Measurements from ENCODE around the gene GDPD5.

The GDPD5 gene

DNA sequence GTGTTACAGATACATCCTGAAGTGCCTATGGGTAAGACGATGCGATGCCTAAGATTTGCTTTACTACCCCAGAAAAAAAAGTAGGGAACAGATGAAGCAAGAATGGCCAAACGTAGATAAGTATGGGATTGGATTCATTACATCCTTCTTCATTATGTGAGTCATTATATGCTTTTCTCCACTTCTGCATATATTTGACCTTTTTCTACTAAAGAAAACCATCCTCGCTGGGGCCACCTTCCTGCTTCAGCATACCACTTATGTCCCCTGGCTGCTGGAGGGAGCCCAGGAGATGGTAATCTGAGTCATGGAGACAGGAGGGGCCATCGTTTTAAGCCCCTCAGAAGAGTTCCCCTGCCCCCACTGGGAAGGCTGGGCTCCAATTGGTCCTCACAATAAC, 78.3 kb downstream of the GDPD5 start:
- DNase-seq (ENCODE audit: low read depth), result no peak

DNA sequence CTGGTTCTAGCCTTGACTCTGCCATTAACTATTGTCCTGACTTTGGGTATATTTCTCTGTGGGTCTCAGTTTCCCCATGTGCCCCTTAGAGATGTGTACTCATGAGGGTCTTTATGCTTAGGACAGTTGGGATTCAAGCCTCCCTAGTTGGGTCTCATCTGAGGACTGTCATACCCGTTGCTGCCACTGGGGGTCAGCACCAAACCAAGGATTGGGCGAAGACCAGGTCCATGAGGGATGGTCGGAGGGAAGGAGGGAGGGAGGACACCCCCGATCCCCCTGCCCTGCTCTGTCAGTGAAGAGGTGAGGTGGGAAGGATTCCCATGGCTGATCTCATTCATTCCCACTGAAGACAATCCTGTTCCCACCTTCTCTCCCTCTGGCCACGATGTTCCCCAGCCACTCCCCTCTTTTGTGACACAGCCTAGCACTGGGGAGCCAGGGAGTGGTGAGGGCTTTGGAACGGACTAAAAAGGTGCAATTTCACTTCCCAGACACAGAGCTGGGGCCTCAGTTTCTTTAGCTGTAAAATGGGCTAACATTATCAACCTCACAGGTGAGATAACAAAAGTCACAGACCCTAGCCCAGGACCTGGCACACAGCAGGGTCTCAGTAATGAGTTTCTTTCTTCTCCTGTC, 80.3 kb downstream of the GDPD5 start:
- DNase-seq (ENCODE audit: low read depth), result peak; percentile 36

DNA sequence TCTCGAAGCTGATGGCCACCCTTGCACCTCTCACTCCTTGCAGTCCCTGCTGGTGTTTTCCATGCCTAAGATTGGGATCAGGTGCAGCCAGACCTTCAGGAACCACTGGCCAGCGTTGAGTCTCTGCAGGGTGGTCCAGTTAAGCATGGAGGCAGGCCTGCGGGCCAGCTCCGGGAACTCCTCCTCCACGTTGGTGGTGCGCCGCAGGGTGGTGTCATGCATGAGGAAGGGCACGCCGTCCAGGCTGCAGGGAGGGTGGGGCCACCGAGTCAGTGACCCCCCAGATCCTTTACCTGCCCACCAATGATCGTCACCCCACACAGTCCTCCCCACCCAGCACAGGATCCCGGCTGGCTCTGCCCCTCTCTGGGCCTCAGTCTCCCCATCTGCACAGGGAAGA, 82.7 kb downstream of the GDPD5 start:
- DNase-seq (ENCODE audit: low read depth), result no peak

DNA sequence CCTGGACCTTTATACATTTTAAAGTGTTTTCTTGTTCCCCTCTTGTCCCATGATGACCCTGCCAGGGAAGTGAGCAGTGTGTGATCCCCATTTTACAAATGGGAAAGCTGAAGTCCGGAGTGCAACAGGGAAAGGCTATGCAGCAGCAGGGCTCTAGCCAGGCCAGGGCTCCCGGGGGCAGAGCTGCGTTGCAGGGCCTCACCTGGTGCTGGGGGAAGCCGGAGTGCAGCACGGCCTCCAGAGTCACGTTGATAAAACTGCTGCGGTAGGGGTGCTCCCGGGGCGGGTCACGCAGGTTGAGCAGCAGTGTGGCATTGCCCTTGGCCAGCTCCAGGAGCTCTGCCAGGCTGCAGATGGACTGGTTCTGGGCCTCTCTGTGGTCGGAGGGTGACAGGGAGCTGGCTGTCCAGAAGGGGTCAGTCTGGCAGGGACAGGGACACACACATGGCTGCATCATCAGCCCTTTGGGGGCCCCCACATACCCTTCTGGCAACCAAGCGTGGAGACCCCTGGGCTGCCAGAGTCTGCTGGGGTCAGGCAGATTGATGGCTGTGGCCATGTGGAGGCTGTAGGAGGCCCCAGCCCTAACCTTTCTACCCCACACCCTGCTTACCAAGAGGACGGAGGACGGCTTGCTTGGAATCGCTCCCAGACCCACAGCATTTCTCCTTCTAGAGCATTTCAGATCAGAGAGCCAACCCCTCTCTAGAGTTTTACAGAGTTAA, 83.4 kb downstream of the GDPD5 start:
- no peak for DNase-seq (ENCODE audit: low read depth)

DNA sequence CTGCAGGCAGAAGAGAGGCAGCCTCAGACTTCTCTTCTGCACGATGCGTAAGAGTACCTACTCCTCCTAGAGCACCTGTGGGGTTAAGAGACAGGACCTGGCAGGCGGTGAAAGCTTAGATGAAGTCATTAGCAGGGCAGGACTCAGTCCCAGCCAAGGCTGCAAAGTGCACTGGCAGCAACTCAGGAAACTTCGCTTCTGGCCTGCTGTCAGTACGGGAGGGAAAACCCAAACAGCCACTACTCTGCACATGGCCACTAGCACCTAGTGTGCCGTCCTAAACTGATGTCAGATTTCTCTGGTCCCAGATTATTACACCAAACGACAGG, 84.0 kb downstream of the GDPD5 start:
- no peak for DNase-seq (ENCODE audit: low read depth)

DNA sequence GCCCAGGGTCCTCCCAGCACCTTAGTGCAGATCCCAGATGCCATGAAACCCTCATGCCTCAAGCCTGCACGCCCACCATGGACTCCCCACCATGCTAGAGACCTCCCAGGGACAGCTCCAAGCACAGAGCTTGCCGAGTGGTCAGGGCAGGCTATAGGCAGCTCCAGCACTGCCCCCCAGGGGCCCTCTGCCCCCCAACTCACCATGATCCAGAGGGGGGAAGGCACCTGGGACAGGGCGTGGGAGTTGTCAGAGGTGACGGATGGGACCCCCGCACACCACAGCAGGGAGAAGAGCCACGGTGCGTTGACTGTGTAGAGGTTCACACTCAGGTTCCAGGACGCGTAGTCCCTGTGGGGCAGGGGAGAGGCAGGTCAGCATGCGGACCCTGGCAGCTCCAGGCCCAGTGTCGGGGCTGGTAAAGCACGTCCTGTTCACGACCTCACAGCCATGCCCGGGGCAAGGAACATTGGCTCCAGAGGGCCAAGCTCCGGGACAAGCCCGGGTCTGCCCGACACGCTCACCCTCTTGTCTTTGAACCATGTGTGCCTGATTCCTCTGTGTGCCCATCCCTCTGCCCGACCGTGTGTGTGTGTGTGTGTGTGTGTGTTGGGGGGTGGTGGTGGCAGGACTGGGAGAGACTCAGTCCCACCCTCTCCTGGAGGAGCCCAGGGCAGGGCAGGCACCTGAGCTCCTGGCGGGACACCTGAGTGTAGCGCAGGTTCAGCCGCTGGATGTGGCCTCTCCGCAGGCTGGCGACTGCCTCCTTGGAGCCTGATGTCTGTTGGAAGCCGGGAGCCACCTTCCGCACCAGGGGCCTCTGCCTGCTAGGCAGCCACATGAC, 84.6 kb downstream of the GDPD5 start:
- no peak for DNase-seq (ENCODE audit: low read depth)

DNA sequence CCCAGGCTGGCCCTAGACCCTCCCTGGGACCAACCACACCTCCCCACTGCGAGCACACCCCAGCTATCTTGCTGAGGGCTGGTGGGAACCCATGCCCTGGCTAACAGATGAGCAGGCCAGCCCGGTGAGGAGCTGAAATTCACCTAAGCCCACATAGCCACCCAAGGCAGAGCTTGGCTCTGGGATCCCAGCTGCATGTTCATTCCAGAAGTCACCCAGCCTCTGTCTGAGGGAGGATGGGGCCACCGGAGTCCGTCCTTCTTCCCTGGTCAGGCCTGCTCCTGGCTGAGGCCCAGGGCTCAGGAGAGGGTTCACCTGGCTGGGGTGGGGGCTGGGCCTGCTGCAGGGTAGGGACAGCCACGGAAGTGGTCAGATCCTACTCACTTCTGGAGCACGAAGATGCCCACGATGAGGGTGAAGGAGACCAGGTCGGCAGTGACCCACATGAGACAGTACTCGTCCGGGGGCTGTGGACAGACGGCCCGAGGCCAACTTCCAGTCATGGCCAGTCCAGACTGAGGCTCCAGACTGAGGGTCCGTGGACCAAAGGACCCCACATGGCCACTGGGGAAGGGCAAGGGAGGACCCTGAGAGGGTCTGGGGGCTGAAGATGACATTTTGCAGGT, 86.1 kb downstream of the GDPD5 start:
- DNase-seq (ENCODE audit: low read depth), result no peak

DNA sequence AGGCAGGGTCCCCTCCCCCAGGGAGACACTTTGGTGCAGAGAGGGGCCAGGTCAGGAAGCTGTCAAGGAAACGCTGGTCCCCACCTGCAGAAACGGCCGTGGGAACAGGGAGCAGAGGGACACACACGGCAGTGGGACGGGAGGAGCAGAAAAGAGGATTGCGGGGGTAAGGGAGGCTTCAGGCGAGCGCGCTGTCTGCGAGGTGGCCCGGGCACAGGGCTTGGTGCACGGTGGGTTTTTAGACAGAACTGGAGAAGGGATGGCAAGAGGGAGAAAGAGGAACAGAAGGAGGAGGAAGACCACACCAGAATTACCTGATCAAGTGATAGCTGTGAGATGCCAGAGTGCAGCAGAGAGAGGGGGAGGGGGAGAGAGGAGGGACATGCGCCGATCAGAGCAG, 86.7 kb downstream of the GDPD5 start:
- DNase-seq (ENCODE audit: low read depth), result no peak

DNA sequence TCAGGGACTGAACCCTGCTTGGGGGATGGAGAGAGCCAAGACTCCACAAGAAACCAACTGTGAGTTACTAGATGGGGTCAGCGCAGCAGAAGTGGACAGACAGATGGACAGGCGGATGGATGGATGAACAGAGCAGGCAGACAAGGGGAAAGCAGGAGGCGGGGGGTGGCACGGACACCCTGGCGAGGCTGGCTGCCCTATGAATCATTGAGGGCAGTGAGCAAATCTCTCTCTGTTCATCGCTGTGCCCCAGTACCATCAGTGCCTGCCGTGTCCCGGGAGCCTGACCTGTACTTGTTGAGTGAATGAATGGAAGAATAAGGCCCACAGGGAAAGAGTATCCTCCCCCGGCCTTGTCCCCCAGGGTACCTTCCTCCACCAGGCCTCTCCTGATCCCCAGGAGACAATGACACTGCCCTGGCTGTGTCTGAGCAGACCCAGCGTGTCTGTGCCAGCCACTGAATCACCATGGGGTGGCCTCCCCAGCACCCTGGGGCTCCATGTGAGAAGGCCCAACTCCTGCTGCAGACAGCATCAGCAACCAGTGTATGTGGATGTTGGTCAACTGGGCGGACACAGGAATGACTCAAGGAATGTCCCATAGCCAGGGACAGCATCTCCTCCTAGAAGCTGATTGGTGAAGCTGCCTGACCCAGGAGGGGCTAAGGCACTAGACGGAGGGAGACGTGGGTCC, 87.6 kb downstream of the GDPD5 start:
- no peak for DNase-seq (ENCODE audit: low read depth)

DNA sequence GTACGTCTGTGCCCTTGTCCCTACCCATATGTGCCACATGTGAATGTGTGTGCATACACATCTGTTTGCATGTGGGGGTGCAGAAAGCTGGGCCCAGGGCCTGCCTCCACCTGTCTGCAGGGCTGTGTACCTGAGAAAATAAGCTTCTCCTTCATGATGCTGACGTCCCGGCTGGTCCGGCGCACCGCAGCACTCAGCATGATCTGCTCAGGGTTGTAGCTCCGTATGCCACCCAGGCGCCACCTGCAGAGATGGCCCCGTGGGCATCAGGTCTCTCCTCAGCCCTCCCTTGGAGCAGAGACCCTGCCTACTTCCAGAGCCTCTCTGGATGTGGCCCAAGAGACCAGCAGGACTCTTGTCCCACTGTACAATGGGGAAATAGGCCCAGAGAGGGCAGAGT, 88.9 kb downstream of the GDPD5 start:
- no peak for DNase-seq (ENCODE audit: low read depth)

DNA sequence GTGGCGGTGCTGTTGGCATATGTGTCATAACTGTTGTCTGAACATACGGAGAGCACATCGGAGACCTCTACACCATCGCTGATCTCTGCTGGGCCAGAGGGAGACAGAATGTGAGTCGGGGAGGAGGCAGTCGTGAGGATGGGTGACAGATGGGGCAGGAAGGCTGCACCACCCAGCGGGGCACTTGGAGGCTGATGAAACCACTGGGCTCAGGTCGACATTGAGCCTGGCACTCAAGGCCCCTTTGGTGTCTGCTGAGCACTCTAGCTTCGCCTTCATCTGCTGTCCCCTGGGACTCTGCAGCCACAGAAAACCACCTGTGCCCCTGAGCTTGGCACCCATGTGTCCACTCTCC, 90.2 kb downstream of the GDPD5 start:
- DNase-seq (ENCODE audit: low read depth), result no peak

DNA sequence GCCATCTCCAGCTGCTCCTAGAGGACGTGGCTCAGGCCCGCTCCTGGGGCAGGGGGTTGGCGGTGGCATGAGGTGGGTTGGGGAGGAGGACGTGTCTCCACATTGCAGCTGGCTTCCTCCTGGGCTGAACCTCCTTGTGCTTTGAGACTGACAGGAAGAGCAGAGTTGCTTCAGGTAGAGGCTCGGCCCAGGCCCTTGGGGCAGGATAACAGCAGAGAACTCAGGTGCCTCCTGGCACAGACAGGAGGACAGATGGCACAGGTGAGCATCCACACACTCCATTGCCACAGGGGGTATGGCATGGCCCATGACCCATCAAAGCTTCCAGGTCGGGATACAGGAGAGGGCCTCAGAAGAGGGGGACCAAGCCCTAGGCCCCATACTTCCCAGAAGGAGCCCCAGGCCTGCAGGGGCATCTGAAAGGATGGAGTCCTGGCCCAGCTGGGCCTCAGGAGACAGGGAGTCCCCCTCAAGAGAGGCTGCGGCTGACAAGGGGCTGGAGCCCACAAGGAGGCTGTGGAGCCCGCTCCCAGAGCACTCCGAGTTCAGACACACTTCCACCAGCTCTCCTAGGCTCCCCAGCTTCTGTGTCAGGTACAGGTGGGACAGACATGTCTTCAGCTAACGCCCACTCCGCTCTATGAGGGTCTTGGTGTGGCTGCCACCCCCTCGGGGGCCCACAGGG, 90.7 kb downstream of the GDPD5 start:
- DNase-seq (ENCODE audit: low read depth), result no peak

DNA sequence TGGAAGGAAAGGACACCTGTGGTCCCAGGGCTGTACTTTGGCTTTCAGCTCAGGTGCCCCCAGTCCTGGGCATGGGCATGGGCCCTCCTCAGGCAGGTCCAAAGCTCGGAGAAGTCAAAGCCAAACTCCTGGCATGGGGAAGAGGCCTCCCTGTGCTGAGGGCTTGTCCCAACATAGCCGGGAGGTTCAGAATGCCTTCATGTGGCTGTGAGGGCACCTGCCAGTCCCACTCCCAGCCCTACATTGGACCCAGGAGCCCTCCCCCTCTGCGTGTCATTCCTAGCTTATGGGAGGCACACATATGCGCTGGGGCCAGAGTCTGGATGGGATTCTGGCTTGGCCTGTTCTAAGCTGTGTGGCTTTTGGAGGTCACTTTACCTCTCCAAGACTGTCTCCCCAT, 91.7 kb downstream of the GDPD5 start:
- no peak for DNase-seq (ENCODE audit: low read depth)

DNA sequence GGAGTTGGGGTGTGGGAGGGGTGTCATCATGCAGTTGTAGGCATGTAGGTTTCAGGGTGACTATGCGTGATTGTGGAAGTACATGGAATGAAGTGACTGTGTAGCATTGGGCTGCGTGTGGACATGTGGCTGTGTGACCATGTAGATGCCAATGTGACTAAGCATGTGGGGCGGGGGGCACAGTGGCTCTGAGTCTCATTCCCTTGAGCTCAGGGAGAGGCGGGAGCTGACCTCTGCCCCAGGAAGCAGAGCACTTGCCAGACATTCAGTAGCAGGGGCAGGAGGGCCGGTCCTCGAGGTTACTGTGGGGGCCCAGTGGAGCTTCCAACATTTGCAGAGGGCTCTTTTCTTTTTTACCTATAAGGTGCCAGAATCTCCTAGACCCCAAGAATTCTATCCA, 92.3 kb downstream of the GDPD5 start:
- no peak for DNase-seq (ENCODE audit: low read depth)

DNA sequence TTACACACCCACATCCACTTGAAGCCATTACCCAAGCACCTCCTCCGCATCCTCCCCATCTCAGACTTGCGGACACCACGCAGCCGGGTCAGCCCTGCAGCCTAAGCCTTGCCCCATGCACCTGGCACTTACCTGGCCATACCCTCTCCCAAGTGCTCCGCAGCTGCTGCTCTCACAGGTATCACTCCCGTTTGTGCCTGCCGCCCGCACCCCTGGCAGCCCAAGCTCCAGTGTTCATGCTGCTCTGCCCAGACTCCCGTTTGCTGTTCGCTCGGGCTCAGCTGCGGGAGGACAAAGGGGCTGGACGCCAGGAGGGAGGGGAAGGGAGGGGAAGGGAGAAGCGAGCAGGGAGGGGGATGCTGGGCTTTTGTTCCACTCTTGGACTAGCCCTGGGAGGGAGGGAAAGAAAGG, 92.8 kb downstream of the GDPD5 start, which contains the start of gene KLHL35:
TSS of gene KLHL35 (minus strand) at position 293 of the 411 bp plus-strand sequence. CDS start 2,574 bp downstream, outside the sequence.
- DNase-seq (ENCODE audit: low read depth), result no peak

DNA sequence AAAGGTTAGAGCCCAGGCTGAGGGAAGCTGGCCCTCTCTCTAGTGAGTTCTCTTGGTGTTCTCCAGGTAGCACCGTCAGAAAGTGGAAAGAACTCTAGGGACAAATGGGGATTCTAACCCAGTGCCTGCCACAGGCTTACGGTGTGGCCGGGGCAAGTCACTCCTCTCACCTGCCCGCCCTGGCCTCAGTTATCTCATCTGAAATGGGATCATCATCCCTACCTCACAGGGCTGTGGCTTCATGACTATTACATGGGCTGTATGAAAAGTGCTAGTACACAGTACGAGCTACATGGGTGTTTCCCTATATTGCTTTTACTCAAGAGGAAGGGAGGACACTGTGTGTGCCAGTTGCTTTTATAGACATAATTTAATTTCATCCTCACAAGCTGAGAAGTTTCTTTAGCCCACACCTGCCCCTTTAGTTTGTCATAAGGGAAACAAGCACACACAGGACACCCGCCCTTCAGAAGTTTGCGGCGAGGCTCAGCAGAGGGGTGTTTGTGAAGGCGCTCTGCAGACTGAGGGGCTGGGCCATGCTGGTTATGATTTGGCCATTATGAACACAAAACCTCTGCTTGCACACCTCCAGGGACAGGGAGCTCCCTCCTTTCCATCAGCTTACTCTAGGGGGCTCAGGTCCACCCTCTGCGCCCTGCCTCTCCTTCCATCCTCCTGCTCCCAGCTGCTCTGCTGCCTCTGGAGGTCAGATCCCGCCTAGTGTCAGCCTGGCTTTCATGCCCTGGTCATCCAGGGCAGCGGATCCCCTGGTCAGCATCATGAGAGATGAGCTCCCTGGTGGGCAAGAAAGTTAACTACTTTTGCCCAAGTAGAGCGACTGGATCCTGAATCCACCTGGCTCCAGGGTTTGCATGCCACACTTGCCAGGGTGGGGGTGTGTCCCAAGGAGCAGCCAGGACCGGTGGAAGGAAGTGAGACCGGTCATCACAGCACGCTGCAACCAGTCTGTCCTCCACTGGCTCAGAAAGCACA, 93.9 kb downstream of the GDPD5 start:
- DNase-seq (ENCODE audit: low read depth), result no peak

DNA sequence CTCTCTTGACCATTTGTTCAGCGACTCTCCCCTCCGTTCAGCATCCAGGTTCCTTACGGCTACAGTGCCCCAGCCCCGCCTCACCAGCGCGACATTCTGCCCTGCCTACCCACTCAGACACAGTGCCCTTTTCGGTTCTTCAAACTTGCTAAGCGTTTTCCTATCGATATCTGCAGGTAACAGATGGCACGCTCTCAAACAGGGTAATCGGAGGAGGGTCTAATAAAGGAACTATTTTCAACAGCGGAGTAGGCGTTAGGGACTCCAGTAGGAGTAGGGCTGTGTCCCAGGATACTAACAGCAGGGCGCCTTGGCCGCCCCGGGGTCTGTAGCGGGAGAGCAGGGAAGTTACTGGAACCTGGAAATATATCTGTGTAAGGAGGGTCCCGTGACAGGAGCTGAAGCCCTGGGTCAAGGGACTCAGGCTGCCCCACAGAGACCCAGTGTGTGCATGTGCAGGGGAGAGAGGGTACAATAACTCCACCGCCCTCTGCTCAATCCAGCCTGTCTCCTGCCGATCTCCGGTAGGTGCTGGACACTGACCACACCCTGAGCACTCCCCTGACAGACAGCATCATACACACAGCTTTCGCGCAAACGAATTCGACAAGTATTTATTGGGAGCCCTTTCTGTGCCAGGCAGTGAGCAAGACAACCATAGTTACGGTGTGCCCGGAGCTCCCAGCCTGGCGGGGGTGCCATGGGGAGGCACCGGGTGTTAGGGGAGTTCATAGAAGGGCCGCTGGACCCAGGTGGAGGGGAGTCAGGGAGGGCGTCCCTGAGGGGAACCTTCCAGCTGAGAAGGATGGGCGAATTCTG, 94.8 kb downstream of the GDPD5 start:
- no peak for DNase-seq (ENCODE audit: low read depth)

DNA sequence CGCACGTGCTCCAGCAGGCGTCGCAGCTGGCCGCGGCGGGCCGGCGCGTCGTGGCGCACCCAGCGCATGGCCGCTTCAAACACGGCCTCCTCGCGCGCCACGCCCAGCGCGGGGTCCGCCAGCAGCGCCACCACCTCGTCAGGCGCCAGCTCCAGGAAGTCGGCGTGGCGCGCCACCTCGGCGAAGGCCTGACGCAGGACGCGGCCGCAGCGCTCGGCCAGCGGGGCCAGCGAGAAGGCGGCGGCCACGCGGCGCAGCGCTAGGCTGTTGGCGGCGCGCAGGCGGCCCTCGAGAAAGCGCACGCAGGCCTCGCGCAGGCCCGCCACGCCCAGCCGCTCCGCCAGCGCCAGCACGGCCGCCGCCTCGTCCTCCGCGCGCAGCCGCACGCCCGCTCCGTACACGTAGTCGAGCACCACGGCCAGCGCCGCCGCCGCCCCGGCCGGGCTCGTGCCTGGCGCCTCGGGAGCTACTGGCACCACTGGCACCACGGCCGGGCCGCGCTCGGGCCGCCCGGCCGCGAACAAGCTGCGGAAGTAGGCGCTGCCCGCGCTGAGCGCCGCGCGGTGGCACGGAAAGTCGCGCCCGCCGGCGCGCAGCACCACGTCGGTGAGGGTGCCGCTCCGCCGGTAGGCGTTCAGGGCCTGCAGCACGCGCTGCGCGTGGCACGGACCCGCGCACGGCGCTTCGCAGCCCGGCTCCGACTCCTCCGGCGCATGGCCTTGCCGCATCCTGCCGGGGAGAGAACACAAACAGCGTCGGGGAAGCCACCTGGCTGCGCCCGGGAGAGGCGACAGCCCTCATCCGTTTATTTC, 95.6 kb downstream of the GDPD5 start:
- DNase-seq (ENCODE audit: low read depth), result peak; percentile 84

DNA sequence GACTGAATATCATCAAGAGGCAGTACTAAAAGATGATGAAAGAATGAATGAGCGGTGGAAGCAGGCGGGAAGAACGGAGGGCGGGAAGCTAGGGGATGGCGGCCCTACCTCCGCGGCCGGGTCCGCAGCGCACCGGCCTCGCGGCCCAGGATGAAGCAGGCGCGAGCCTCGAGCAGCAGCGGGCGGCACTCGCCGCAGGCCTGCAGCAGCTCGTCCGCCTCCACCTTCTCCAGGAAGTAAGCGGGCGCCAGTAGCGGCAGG, 96.2 kb downstream of the GDPD5 start:
- no peak for DNase-seq (ENCODE audit: low read depth)

Data from iris pigment epithelial cell (primary cell).